ENCODE results near the gene BPGM.
"Not testable (repeated sequence)": the region's sequence is repeated elsewhere in the genome, so short reads cannot be mapped to it uniquely, and the experiment has no call there.

Gene BPGM

DNA sequence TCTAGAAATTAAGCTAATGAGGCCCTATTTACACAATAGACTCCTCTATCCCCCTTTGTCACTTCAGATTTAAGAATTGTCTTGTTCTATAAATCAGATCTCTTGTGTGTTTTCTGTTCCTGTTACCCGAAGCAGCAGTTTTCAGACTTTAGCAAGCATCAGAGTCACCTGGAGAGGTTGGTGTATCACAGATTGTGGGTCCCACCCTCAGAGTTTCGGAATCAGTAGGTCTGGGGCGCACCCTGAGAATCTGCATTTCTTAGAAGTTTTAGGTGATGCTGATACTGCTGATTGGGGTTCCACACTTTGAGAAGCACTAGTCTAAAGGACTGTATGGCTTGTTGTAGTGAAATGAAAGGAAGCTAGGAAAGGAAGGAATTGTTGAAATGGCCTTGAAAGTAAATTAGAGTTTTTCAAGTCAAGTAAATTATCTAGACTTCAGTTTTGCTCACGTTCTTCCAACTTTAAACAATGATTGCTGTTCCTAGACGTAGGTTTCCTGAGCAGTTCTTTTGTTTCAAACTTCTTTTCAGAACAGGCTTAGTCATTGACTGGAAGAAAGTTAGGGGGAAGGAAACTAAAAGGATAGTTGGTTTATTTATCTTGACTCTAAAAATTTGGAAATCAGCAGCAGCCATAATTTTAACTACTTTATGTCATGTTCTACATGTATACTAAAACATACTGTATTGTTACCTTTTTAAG lies 15.7 kb downstream of the BPGM start:
- ChIA-PET CTCF (interaction anchor here (0.7 to 3.0 kb wide), 5 partner anchors 9 to 30 kb away, joined by 3 to 8 read pairs (median 5); no protein-coding TSS in a partner anchor), POLR2A (interaction anchor here (0.6 to 1.8 kb wide), 2 partner anchors 15 to 16 kb away, joined by 3 to 6 read pairs; partner anchors contain the start of gene BPGM)
- TF ChIP-seq, protein P1, sequence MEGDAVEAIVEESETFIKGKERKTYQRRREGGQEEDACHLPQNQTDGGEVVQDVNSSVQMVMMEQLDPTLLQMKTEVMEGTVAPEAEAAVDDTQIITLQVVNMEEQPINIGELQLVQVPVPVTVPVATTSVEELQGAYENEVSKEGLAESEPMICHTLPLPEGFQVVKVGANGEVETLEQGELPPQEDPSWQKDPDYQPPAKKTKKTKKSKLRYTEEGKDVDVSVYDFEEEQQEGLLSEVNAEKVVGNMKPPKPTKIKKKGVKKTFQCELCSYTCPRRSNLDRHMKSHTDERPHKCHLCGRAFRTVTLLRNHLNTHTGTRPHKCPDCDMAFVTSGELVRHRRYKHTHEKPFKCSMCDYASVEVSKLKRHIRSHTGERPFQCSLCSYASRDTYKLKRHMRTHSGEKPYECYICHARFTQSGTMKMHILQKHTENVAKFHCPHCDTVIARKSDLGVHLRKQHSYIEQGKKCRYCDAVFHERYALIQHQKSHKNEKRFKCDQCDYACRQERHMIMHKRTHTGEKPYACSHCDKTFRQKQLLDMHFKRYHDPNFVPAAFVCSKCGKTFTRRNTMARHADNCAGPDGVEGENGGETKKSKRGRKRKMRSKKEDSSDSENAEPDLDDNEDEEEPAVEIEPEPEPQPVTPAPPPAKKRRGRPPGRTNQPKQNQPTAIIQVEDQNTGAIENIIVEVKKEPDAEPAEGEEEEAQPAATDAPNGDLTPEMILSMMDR (IDR thresholded peaks at IDR 0.05; ENCODE audit: insufficient read depth, low read length, missing control alignments): no peak
- no peak overlapping the region for H3K4me3 ChIP-seq (ENCODE audit: low read depth, low read length)
- no peak for DNase-seq (ENCODE audit: low read depth, low spot score)

DNA sequence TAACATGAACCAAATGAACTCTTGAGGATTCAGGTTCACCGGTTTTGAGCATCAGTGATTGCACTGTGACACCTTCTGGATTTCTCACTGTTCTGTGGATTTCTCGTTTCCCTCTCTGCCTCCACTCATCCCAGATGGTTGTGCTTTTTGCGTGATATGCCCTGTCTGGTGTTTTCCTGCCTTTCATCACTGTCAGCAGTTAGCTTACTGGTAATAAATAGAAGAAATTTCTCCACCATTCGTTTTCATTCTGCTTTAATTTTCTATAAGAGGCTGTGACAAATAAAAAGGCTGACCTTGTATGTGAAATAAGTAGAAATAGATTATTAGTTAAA lies 16.2 kb downstream of the BPGM start:
- DNase-seq (ENCODE audit: low read depth, low spot score): no peak
- TF ChIP-seq, protein P1 (IDR thresholded peaks at IDR 0.05; ENCODE audit: insufficient read depth, low read length, missing control alignments): no peak
- POLR2A ChIA-PET: interaction anchor here (1.8 kb wide), 1 partner anchor 17 kb away, joined by 6 read pairs; the partner anchor contains the start of gene BPGM
- no peak overlapping the region for H3K4me3 ChIP-seq (ENCODE audit: low read depth, low read length)
- CTCF ChIA-PET: interaction anchor here (1.0 to 3.0 kb wide), 4 partner anchors 9 to 27 kb away, joined by 5 to 8 read pairs (median 6); no protein-coding TSS in a partner anchor

DNA sequence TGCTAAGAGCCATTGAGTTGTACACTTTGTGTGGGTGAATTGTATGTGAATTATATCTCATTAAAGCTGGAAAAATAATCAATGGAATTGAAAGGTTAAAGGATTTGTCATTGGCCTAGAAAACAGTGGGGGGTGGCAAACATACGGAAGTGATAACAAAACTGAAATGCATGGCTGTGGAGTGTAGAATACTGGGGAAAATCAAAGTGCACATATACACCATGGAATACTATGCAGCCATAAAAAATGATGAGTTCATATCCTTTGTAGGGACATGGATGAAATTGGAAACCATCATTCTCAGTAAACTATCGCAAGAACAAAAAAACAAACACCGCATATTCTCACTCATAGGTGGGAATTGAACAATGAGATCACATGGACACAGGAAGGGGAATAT lies 18.4 kb downstream of the BPGM start:
- DNase-seq (ENCODE audit: low read depth, low spot score); H3K4me3 ChIP-seq (ENCODE audit: low read depth, low read length); POLR2A ChIA-PET; CTCF ChIA-PET: not testable (repeated sequence)

DNA sequence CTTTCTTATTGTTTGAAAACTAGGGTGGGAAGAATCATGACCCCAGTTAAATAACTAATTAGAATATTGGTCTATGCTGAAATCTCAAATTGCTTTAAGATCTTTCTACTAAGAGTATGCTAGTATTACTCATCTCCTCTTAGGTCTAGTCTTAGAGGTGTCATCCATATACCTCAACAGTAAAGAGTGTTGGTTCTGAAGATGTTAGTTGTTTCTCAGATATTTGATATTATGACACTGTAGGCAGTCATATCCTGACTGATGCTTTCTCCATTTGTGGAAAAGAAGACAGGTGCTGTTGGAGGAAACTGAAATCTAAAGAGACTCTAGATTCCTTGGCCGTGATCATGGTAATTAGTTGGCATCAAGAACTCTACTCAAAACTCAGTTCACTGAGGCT lies 21.2 kb downstream of the BPGM start:
- POLR2A ChIA-PET: interaction anchor here (0.7 kb wide), 1 partner anchor 21 kb away, joined by 3 read pairs; the partner anchor contains the start of gene BPGM
- DNase-seq (ENCODE audit: low read depth, low spot score): no peak
- CTCF ChIA-PET: interaction anchor here (0.8 to 2.6 kb wide), 5 partner anchors 8 to 34 kb away, joined by 3 to 11 read pairs (median 4); no protein-coding TSS in a partner anchor

DNA sequence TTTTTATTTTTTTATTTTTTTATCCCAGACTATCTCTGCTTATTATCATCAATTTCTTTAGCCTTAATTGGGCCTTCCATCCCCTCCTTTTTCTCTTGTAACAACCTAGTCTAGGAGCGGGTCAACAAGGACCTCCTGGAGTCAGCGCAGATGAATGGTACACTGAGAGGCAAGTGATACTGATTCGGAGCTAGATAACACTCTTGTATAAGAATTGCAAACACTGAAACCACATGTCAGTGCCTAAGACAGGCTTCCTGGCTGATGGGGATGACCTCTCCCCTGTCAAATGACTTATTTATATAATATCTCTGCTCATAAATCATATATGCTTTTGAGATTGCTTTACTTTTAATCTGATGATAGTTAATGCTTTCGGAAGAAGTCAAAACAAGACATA lies 22.7 kb downstream of the BPGM start:
- POLR2A ChIA-PET: no interaction called here
- H3K4me3 ChIP-seq (ENCODE audit: low read depth, low read length): no peak overlapping the region
- CTCF ChIA-PET: interaction anchor here (1.2 to 2.6 kb wide), 4 partner anchors 14 to 20 kb away, joined by 3 to 11 read pairs (median 4); no protein-coding TSS in a partner anchor

More for the DNA sequence above, 21.2 kb downstream of the BPGM start:
- TF ChIP-seq, protein P1 (IDR thresholded peaks at IDR 0.05; ENCODE audit: insufficient read depth, low read length, missing control alignments): no peak
- H3K4me3 ChIP-seq (ENCODE audit: low read depth, low read length): no peak overlapping the region

DNA sequence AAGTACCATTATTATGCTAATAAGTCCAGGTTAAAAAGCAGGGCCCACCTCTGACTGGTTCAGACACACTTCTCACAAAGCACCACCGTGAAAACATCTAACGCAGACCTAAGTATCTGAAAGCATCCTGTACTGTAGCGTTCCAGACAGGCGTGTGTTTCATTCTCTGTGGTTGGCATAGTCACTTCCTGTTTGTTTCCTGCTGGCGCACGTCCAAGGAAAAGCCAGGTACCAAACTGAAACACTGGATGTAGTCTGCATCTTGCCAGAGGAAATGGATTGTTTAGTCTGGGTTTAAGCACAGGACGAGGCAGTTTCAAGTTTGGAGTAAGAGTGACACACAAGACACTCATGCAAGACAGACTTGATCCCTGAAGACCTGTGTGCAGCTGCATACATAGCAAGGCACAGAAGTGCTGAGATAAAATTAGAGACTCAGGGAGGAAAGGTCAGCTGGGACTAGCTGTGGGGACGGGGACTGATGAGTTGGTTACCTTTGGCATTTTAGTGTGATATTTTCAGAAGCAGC lies 23.3 kb downstream of the BPGM start:
- no peak overlapping the region for H3K4me3 ChIP-seq (ENCODE audit: low read depth, low read length)
- TF ChIP-seq, protein P1 (IDR thresholded peaks at IDR 0.05; ENCODE audit: insufficient read depth, low read length, missing control alignments): no peak
- CTCF ChIA-PET: interaction anchor here (1.0 to 2.6 kb wide), 3 partner anchors 13 to 20 kb away, joined by 3 to 11 read pairs (median 4); no protein-coding TSS in a partner anchor
- DNase-seq (ENCODE audit: low read depth, low spot score): no peak
- POLR2A ChIA-PET: interaction anchor here (1.1 kb wide), 1 partner anchor 24 kb away, joined by 3 read pairs; the partner anchor contains the start of gene BPGM

More for the DNA sequence above, 22.7 kb downstream of the BPGM start:
- no peak for DNase-seq (ENCODE audit: low read depth, low spot score)
- TF ChIP-seq, protein P1 (IDR thresholded peaks at IDR 0.05; ENCODE audit: insufficient read depth, low read length, missing control alignments): no peak
